Posterior vena cava (tissue), 2 donors: ENCODE results near the gene SYT12. TPM values are rescaled to one million over a fixed set of nuclear protein-coding genes. Genes with fewer than 3 reads are reported as not detected.
"Not testable (repeated sequence)": the region's sequence is repeated elsewhere in the genome, so short reads cannot be mapped to it uniquely, and the experiment has no call there.

Experiments
- DNase-seq: peaks from one replicate; pipeline ENCODE4 v3.0.0-alpha.2; 2020; ENCODE audit warnings: low spot score
- intact Hi-C, 2 donors: fragments of 100-400 bp; cut with DNase I; formaldehyde crosslinking; loops; one replicate each; pipeline versions ENCODE4 v1.14.1 to v1.14.2; 2022 to 2023
- total RNA-seq, 2 donors: library from RNA; stranded (reverse); fragmentation: NEBNext Ultra II Directional; extraction: Animal tissue kit (Norgen Biotek cat#: 25700); gene quantifications; one replicate each; pipeline ENCODE4 v1.2.1, GENCODE V29; 2021
- donor health status: DM: yes; HTN: yes; CAD: no.
- donor health status: DM: yes; HTN: yes; CAD: no.

Gene SYT12
- total RNA-seq, 2 donors from 2014 or later, result 0.37 to 0.67 TPM

DNA sequence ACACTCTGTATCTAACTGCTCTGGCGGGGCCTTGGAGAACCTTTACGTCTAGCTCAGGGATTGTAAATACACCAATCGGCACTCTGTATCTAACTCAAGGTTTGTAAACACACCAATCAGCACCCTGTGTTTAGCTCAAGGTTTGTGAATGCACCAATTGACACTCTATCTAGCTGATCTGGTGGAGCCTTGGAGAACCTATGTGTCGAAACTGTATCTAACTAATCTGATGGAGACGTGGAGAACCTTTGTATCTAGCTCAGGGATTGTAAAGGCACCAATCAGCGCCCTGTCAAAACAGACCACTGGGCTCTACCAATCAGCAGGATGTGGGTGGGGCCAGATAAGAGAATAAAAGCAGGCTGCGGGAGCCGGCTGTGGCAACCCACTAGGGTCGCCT, 33.6 kb upstream of the SYT12 start:
- intact Hi-C loops, DNase-seq: not testable (repeated sequence)

DNA sequence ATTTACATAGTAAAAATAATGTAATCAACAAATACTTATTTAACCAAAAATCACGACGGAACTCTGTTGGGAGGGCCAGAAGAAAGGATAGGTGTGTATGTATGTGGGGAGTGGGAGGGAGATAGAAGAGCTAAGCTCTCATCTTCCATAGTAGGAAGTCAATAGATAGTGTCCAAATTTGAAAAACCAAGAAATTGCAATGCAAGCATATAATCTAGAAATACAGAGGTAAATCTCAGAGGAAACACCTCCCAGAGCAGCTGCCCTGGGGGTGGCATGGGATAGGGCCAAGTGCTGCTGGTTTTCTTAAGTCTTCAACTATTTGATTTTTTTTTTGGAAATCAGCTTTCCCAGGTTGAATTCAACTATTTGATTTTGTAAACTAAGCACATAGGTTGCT, 30.9 kb upstream of the SYT12 start:
- intact Hi-C loops, result no loop called here
- DNase-seq, result no peak

DNA sequence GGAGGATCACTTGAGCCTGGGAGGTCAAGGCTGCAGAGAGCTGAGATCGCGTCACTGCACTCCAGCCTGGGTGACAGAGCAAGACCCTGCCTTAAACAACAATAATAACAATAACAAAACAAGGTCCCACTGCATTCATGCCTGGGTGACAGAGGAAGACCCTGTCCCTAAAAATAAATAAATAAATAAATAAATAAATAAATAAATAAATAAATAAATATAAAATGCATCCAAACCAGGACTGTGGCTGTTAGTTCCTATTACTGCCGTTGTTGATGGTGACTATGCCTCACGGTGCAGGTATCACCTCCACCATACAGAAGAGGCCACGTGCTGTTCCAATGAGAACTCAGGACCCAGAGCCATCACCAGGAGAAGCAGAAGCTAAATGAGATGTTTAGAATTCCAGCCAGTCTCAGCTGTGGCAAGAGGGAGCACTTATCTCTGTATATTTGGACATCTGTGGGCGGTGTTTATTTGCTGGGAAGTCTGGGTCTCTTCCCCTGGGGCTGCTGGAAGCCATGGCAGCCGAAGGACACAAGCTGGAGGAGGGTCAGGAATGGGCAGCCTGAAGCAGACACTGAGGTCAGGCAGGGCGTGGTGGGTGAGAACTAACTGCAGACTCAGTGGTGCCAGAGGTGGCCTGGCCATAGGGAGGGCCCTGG, 26.2 kb upstream of the SYT12 start:
- DNase-seq, result no peak
- intact Hi-C loops, result no loop called here

DNA sequence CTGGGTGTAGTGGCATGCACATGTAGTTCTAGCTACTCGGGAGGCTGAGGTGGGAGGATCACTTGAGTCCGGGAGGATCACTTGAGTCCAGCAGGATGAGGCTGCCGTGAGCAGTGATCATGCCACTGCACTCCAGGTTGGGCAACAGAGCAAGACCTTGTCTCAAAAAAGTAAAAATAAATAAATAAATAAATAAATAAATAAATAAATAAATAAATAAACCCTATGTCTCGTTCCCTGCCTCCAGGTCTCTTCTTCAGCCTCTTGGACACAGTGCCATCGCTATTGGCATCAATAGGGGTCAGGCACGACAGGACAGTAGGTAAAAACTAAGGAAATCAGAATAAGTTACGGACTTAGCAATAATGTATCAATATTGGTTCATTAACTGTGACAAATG, 23.4 kb upstream of the SYT12 start:
- no peak for DNase-seq
- intact Hi-C loops, result no loop called here

DNA sequence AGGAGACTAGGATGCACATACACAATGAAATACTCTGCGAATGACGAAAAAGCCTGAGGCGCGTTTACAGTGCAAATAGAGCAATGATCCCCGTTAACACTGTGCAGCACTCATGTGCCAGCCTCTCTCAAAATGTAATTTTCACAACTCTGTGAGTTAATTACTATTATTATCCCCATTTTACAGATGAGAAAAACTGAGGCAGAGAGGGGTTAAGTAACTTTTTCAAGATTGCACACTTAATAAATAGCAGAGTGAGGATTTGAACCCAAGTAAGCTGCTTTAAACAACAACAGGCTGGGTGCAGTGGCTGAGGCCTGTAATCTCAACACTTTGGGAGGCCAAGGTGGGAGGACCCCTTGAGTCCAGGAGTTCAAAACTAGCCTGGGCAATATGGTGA, 21.6 kb upstream of the SYT12 start:
- intact Hi-C loops, result no loop called here

DNA sequence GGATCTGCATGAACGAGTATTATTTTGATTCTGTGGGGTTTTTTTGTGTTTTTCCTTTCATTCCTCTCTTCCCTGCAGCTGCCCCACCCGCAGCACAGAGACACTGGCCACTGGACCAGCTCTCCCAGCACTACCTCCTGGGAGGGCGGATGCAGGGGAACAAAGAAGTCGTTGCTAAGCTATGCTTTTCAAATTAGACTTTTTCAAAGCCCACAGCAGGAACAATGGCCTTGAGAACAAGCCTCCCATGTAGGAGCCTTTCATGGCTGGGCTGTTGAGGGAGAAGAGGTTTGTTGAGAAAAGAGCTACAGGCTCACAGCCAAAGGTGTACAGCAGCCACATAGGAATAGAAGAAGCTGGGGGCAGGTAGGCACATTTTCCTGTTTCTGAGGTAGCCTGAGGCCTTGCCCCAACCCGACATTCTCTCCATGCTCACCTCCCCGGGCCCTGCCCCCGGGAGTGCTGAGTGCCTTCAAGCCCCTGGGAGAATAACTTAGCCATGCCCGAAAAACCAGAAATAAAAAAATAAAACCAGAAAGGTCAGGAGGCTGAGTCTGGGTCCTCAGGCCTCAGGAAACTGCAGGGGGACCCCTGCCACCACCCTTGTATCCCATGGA, 20.5 kb upstream of the SYT12 start:
- intact Hi-C loops, result no loop called here

More for the DNA sequence above, 21.6 kb upstream of the SYT12 start:
- DNase-seq, result no peak

DNA sequence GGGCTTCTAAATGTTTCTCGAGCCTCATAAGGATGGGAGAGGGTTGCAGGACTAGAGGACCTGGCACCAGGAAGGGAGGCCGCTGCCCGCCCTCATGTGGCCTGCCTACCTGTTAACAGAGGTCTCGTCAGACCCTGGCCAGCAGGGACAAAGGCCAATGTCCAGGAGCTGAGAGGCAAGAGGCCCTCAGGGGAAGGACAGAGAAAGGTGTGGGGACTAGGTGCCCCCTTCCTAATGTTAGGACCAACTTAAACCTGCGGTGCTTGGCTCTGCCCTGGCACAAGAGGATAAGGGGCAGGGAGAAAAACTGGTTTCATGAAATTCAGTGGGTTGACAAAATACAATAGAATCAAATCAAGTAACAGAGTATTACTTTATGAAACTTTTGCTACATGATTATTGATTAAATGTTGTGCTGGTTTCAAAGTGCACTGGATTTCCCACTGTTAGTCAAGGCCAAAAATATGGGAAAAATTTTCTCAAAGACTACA, 20.0 kb upstream of the SYT12 start:
- no peak for DNase-seq
- intact Hi-C loops, result no loop called here

More for the DNA sequence above, 20.5 kb upstream of the SYT12 start:
- DNase-seq, result no peak

DNA sequence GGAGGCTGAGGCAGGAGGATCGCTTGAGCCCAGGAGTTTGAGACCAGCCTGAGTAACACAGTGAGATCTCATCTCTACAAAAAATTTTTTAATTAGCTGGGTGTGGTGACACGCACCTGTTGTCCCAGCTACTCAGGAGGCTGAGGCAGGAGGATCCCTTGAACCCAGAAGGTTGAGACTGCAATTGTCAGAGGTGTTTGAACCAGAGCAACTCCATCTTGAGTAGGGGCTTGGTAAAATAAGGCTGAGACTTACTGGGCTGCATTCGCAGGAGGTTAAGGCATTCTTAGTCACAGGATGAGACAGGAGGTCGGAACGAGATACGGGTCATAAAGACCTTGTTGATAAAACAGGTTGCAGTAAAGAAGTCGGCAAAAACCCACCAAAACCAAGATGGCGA, 17.7 kb upstream of the SYT12 start:
- intact Hi-C loops, DNase-seq: not testable (repeated sequence)

DNA sequence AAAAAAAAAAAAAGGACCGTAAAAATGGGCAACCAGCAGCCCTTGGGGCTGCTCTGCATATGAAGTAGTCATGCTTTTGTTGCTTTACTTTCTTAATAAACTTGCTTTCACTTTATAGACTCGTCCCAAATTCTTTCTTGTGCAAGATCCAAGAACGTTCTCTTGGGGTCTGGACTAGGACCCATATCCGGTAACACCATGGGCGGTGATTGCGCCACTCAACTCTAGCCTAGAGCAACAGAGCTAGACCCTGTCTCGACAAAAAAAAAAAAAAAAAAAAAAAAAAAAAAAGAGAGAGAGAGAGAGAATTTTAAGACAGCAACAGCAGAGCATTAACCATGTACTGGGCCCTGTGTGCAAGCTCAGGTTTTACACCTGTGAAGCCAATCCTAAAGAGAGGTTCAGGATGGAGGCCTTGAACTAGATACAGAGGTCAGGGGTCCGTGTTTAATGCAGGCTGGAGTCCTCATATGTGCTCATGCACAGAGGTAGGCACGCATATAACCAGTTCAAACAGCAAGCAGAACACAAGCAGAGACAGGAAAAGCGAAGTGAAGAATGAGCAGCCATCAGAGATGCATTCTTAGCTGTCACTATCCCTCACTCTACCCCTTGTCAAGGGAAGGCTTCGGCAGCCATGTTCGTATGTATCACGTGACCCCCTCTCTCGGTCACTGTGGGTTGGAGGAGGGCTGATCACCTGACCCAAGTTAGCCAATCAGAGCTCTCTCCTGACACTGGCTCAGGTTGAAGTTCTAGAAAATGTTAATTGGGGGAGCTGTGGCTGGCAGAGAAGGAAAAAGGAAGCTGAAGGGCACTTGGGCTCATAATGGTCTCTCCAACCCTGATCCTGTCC, 16.7 kb upstream of the SYT12 start:
- DNase-seq, result no peak
- intact Hi-C loops, result no loop called here

DNA sequence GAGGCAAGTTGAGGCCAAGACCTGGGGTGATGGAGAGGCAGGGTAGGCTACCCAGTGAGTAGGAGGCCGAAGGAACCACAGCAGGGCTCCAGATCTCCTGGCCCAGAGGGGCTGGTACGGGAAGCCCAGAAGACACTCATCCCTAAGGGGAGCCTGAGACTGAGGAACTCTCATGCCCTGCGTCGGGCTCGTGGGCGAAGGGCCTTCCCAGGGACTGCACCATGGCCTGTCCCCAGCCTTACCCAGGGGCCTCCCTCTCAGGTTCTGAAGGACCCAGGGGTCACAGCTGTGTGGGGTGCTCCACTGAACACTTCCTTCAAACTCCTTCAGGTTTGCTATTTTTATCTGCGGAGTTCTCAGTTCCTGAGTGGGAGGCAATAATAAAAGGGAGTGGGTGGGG, 15.8 kb upstream of the SYT12 start:
- DNase-seq, result no peak
- intact Hi-C loops, result no loop called here

DNA sequence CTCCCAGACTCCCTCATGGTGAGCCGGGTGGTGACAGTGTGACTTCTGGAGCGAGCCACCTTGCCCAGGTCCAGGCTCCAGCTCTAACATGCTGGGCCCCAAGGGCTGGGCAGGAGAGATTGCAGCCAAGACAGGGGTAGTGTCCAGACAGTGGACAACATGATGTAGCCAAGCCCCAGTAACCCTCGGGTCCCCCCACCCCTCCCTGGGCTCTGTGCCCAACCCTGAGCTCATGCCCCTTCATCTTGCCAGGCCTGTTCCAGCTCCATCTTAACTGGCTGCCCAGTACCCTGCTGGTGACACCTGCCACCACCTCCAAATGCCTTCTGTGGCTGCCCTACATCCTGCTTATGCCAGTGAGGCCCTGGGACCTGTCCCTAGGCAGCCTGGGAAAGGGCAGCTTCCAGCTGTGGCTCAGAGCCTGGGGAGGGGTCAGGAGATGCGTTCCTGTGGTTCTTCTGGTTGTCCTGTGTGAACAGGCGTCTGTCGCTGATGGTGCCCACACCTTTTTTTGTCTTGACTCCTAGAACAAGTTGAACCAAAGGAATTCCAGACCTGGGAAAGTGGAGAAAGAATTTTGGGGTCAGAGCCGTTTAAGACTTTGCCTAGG, 12.5 kb upstream of the SYT12 start:
- intact Hi-C loops, result no loop called here
- DNase-seq, result no peak

DNA sequence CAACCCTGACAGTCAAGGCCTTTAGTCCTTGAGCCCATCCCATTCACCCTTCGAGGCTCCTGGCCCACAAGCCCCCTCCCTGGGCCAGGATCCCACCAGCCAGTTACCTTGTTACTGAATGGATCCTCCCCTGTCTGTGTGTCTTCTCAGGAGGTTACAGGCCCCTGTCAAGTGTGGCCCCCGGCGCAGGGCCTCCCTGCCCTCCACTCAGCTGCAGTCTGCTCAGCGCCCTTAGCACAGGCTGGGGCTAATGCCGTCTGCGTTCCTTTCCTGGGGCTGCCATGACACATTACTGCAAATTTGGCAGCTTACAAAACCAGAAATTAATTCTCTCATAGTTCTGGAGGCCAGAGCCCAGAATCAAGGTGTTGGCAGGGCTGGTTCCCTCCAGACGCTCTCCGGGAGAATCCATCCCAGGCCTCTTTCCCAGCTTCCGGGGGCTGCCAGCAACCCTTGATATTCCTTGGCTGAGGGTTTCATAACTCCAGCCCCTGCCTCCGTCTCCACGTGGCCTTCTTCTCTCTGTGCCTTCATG, 9.4 kb upstream of the SYT12 start:
- no peak for DNase-seq
- intact Hi-C loops, result no loop called here

DNA sequence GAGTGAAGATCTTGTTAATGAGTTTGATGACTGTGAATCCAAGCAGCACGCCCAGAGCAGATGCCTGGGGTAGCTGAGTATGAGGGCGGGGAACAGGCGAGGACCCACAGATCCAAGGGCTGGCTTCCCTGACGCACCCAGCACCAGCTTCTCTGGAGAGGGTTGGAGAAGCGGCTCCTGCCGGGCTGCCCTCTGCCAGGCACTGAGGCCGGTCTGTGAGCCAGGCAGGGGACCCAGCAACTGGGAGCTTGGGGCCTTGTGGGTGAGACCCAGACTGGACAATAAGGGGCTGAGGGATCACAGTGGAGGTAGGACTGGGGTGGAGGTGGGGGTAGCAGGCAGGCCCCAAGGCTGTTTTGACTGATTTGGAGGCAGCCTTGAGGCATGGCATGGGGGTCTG, 8.6 kb upstream of the SYT12 start:
- DNase-seq, result no peak
- intact Hi-C loops, result no loop called here

DNA sequence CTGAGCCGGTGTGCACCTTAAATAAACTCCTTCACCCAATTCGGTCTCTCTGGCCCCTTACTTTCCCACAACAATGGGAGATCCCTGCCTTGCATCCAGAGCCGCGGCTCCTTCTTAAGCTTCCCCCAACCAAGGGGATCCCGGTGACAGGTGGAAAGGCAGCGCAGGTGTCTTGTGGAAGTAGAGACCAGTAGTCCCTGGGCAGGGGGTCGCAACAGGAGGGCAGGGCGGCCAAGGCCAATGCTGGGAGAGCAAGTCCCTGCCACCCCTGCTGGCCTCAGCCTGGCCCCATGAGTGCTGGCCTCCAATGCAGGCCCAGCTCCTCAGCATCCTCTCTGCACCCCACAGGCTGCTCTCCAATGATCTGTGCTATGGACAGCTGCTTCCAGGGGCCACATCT, 7.9 kb upstream of the SYT12 start:
- intact Hi-C loops, result no loop called here
- DNase-seq, result no peak

DNA sequence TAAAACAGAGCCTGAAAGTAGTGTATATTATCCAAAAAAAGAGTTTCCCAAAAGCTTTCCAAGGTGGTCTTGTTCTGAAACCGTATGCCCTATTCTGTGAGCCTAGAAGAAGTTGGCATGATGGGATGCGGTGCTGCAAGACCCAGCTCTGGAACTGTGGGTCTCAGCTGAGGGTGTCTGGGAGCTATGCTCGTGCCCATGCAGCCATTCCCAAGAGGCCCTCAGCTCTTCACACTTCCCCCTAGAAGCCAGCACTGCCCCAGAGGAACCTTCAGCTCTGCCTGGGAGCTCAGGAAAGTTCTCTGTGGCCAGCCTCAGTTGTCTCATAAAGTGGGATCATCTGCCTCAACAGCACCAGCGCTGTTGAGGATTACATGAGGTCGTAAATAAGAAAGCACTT, 6.4 kb upstream of the SYT12 start:
- intact Hi-C loops, result no loop called here

DNA sequence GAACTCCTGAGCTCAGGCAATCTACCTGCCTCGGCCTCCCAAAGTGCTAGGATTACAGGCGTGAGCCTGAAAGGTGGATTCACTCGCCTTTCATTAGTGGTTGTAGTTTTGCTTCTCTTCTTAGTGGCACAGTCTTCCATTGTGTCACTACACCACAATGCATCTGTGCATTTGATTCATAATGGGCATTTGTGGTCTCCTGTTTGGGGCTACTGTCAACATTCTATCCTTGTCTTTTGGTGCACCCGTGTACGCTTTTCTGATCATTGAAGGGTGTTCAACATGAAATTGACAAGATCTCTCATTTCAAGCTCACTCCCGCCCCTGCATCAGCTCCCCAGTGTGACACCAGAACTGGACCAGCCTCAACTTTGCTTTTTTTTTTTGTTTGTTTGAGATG, 2.0 kb upstream of the SYT12 start:
- intact Hi-C loops, result no loop called here
- DNase-seq, result no peak

More for the DNA sequence above, 6.4 kb upstream of the SYT12 start:
- DNase-seq, result no peak

DNA sequence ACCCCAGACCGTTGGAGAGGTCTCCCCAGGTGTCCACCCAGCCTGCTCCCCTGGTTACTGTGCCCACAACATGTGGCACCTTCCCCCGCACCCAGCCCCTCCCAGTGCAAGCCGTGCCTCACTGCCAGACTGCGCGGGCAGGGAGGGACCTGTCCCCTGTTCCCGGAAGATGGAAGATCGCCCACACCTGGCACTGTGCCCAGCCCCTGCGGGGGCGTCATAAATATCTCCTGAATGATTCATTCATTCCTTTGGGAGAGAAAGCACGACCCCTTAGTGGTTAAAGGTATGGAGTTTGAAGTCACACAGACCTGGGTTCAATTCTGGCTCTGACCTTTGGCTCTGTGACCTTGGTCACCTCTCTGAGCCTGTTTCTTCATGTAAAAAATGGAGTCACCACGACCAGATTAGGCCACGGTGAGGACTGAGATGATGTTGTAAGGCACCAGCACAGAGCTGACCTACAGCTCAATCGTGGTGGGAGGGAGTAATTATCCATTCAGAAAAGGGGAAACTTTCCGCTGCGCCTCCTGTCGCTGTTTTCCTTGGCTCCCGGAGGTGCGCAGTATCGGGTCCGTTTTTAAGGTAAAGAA, 497 bp upstream of the SYT12 start:
- intact Hi-C loops, result no loop called here
- DNase-seq, result no peak

DNA sequence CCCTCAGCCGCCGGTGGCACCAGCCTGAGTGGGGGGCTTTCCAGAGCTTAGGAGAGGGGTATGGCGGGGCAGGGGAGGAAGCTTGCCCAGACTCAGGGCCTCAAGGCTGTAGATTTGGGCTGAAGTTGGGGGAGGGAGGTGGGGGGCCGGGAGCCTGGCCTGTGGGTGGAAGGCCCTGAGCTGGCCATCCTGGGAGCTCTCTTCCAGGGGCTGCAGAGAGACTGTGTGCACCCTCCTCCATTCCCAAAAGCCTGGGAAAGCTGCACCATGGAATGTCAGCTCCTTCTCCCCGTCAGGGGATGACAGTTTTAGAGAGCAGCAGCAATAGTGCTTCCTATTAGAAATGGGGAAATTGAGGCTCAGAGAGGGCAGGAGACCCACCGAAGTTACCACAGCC, 1.0 kb downstream of the SYT12 start:
- no peak for DNase-seq
- intact Hi-C loops, result no loop called here

DNA sequence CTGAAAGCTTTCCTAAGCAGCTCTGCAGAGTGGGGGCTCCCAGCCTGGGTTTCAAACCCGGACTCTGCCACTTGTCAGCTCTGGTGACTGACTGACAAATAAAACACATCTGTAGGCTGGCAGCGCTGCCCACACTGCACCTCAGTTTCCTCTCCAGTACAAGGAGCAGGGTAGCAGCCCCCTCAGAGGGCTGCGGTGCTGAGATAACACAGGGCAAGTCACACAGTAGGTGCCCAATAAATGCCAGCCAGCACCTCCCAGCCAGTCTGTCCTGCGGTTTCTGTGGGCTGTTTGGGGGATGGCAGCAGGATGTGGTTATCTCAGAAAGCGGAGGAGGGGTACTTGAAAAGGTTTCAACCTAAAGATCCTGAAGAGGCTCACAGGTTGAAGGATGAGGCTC, 1.5 kb downstream of the SYT12 start:
- no peak for DNase-seq
- intact Hi-C loops, result no loop called here
